ENCODE data around the gene TAF1B.
"Not testable (repeated sequence)": the region's sequence is repeated elsewhere in the genome, so short reads cannot be mapped to it uniquely, and the experiment has no call there.

The TAF1B gene

GRCh38 chr2:9832586-9832985 lies 10.7 kb upstream of the TAF1B start:
- DNase-seq = no peak

- not testable (repeated sequence) for DNase-seq
These were observed 8.2 kb upstream of the TAF1B start for GRCh38 chr2:9835068-9835467.

- DNase-seq = no peak
These were observed 7.2 kb upstream of the TAF1B start for GRCh38 chr2:9836074-9836473.

- DNase-seq = no peak
These were observed 6.8 kb upstream of the TAF1B start for GRCh38 chr2:9836517-9836916.

GRCh38 chr2:9837451-9837850 lies 5.8 kb upstream of the TAF1B start:
- no peak for DNase-seq

- no peak for DNase-seq
These were observed 4.9 kb upstream of the TAF1B start for GRCh38 chr2:9838391-9838790.

GRCh38 chr2:9842487-9843228 lies 616 bp upstream of the TAF1B start:
- no peak for DNase-seq

- peak in 1 of 2 donors; percentile 33 for DNase-seq
These were observed 786 bp downstream of the TAF1B start for GRCh38 chr2:9844036-9844483.

- peak in 1 of 2 donors; percentile 14 for DNase-seq
These were observed 1.3 kb downstream of the TAF1B start for GRCh38 chr2:9844576-9844975.

- DNase-seq = no peak
These were observed 3.3 kb downstream of the TAF1B start for GRCh38 chr2:9846554-9846953.

GRCh38 chr2:9847140-9847539 lies 3.9 kb downstream of the TAF1B start:
- DNase-seq = no peak

- no peak for DNase-seq
These were observed 9.6 kb downstream of the TAF1B start for GRCh38 chr2:9852881-9853280.

GRCh38 chr2:9857814-9858729 lies 14.8 kb downstream of the TAF1B start:
- no peak for DNase-seq

GRCh38 chr2:9858730-9859068 lies 15.4 kb downstream of the TAF1B start:
- no peak for DNase-seq

GRCh38 chr2:9860922-9861580 lies 17.8 kb downstream of the TAF1B start:
- not testable (repeated sequence) for DNase-seq

- DNase-seq = no peak
These were observed 24.6 kb downstream of the TAF1B start for GRCh38 chr2:9867881-9868280.

GRCh38 chr2:9873337-9873736 lies 30.1 kb downstream of the TAF1B start:
- DNase-seq = no peak

GRCh38 chr2:9877026-9877425 lies 33.8 kb downstream of the TAF1B start:
- DNase-seq = no peak

GRCh38 chr2:9877726-9878125 lies 34.5 kb downstream of the TAF1B start:
- no peak for DNase-seq

- DNase-seq = no peak
These were observed 36.4 kb downstream of the TAF1B start for GRCh38 chr2:9879455-9880194.

GRCh38 chr2:9883897-9884296 lies 40.6 kb downstream of the TAF1B start:
- no peak for DNase-seq

- DNase-seq = no peak
These were observed 41.2 kb downstream of the TAF1B start for GRCh38 chr2:9884436-9884835.

Measured in CD4-positive, alpha-beta T cell treated with Interleukin-4 for 1 hour (primary cell).